Measurements from ENCODE around the gene CDH15. TPM values are rescaled to one million over a fixed set of nuclear protein-coding genes. Genes with fewer than 3 reads are reported as not detected.

Gene CDH15
- total and polyA plus RNA-seq, 2 of the 13 experiments (the other 11 are each of a cell fraction or from before 2014, with no cell fraction given) = 0.74 to 2.2 TPM

- TF ChIP-seq, protein P1, sequence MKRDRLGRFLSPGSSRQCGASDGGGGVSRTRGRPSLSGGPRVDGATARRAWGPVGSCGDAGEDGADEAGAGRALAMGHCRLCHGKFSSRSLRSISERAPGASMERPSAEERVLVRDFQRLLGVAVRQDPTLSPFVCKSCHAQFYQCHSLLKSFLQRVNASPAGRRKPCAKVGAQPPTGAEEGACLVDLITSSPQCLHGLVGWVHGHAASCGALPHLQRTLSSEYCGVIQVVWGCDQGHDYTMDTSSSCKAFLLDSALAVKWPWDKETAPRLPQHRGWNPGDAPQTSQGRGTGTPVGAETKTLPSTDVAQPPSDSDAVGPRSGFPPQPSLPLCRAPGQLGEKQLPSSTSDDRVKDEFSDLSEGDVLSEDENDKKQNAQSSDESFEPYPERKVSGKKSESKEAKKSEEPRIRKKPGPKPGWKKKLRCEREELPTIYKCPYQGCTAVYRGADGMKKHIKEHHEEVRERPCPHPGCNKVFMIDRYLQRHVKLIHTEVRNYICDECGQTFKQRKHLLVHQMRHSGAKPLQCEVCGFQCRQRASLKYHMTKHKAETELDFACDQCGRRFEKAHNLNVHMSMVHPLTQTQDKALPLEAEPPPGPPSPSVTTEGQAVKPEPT (CRISPR knock-in tag; IDR thresholded peaks at IDR 0.05; ENCODE audit: low read depth) = no peak
- TF ChIP-seq HOXD1 (CRISPR knock-in tag; IDR thresholded peaks at IDR 0.05) (no peak), NPAS2 (CRISPR knock-in tag; IDR thresholded peaks at IDR 0.05; ENCODE audit: borderline replicate concordance) (no peak), MYNN (CRISPR knock-in tag; IDR thresholded peaks at IDR 0.05; ENCODE audit: low read depth) (no peak), HES4 (CRISPR knock-in tag; IDR thresholded peaks at IDR 0.05; ENCODE audit: borderline replicate concordance) (no peak), GTF2F1 (IDR thresholded peaks at IDR 0.05; ENCODE audit: low read length) (no peak), RFXANK (CRISPR knock-in tag; IDR thresholded peaks at IDR 0.05) (no peak), DR1 (CRISPR knock-in tag; IDR thresholded peaks at IDR 0.05) (no peak), ZNF431 (CRISPR knock-in tag; IDR thresholded peaks at IDR 0.05; ENCODE audit: borderline replicate concordance, low read depth) (no peak), ZNF678 (CRISPR knock-in tag; IDR thresholded peaks at IDR 0.05) (no peak), SMAD1 (CRISPR knock-in tag; IDR thresholded peaks at IDR 0.05; ENCODE audit: borderline replicate concordance, low read depth) (no peak), ZNF501 (CRISPR knock-in tag; IDR thresholded peaks at IDR 0.05) (no peak), ZNF543 (CRISPR knock-in tag; IDR thresholded peaks at IDR 0.05) (peak; percentile 11; the same call in 1 of the 2 replicates), SIN3B (IDR thresholded peaks at IDR 0.05; ENCODE audit: low read length) (peak; percentile 68; the same call in 1 of the 2 replicates), TBX3 (IDR thresholded peaks at IDR 0.05; ENCODE audit: borderline replicate concordance) (no peak), AHR (CRISPR knock-in tag; IDR thresholded peaks at IDR 0.05) (peak; percentile 40; the same call in 1 of the 2 replicates), KDM4B (CRISPR knock-in tag; IDR thresholded peaks at IDR 0.05) (no peak)
- TF ChIP-seq, protein P2, sequence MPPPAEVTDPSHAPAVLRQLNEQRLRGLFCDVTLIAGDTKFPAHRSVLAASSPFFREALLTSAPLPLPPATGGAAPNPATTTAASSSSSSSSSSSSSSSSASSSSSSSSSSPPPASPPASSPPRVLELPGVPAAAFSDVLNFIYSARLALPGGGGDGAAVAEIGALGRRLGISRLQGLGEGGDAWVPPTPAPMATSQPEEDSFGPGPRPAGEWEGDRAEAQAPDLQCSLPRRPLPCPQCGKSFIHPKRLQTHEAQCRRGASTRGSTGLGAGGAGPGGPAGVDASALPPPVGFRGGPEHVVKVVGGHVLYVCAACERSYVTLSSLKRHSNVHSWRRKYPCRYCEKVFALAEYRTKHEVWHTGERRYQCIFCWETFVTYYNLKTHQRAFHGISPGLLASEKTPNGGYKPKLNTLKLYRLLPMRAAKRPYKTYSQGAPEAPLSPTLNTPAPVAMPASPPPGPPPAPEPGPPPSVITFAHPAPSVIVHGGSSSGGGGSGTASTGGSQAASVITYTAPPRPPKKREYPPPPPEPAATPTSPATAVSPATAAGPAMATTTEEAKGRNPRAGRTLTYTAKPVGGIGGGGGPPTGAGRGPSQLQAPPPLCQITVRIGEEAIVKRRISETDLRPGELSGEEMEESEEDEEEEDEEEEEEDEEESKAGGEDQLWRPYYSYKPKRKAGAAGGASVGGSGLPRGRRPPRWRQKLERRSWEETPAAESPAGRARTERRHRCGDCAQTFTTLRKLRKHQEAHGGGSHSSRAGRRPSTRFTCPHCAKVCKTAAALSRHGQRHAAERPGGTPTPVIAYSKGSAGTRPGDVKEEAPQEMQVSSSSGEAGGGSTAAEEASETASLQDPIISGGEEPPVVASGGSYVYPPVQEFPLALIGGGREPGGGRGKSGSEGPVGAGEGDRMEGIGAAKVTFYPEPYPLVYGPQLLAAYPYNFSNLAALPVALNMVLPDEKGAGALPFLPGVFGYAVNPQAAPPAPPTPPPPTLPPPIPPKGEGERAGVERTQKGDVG (CRISPR knock-in tag; IDR thresholded peaks at IDR 0.05; ENCODE audit: borderline replicate concordance) = no peak
- TF ChIP-seq, protein P3, sequence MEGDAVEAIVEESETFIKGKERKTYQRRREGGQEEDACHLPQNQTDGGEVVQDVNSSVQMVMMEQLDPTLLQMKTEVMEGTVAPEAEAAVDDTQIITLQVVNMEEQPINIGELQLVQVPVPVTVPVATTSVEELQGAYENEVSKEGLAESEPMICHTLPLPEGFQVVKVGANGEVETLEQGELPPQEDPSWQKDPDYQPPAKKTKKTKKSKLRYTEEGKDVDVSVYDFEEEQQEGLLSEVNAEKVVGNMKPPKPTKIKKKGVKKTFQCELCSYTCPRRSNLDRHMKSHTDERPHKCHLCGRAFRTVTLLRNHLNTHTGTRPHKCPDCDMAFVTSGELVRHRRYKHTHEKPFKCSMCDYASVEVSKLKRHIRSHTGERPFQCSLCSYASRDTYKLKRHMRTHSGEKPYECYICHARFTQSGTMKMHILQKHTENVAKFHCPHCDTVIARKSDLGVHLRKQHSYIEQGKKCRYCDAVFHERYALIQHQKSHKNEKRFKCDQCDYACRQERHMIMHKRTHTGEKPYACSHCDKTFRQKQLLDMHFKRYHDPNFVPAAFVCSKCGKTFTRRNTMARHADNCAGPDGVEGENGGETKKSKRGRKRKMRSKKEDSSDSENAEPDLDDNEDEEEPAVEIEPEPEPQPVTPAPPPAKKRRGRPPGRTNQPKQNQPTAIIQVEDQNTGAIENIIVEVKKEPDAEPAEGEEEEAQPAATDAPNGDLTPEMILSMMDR (CRISPR knock-in tag; IDR thresholded peaks at IDR 0.05) = peak; percentile 97
- TF ChIP-seq, protein P4, sequence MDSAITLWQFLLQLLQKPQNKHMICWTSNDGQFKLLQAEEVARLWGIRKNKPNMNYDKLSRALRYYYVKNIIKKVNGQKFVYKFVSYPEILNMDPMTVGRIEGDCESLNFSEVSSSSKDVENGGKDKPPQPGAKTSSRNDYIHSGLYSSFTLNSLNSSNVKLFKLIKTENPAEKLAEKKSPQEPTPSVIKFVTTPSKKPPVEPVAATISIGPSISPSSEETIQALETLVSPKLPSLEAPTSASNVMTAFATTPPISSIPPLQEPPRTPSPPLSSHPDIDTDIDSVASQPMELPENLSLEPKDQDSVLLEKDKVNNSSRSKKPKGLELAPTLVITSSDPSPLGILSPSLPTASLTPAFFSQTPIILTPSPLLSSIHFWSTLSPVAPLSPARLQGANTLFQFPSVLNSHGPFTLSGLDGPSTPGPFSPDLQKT (CRISPR knock-in tag; IDR thresholded peaks at IDR 0.05; ENCODE audit: borderline replicate concordance) = no peak
- TF ChIP-seq, protein P5, sequence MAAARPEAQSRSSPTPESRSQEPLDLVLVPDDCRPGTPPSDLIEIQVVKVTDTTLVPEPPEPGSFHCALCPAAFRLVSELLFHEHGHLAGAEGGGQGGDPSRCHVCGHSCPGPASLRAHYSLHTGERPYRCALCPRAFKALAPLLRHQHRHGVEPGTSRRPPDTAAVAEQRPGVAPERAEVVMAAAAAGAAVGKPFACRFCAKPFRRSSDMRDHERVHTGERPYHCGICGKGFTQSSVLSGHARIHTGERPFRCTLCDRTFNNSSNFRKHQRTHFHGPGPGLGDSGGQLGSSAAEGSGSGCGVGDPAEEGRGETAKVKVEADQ (CRISPR knock-in tag; IDR thresholded peaks at IDR 0.05; ENCODE audit: borderline replicate concordance) = no peak
These were observed 45.0 kb downstream of the CDH15 start (continued) for GRCh38 chr16:89216315-89217137.
